T-cell (primary cell): Measurements from ENCODE around the gene RASIP1. TPM values are rescaled to one million over a fixed set of nuclear protein-coding genes. Genes with fewer than 3 reads are reported as not detected.
A peak's percentile ranks its signal among the peaks of the same experiment; 100 is the strongest.

Experiments
- ATAC-seq, 4 experiments: fragments of 200-7000 bp in 3 of 4; fragments of 150-1000 bp in 1 of 4; cut with Tn5 transposase; replicated peaks in 1 of 4; 1 replicate in 3 of 4; 2 replicates in 1 of 4; pipeline ENCODE4 v1.10.0; 2021; ENCODE audit warnings: moderate library complexity in 3 of 4, mild to moderate bottlenecking in 2 of 4, moderate number of reproducible peaks in 1 of 4
- CTCF ChIA-PET, 2 donors: fragments of 300-600 bp; sonication (Branson Sonifier 250); formaldehyde crosslinking; loops; one replicate each; lab custom pipeline; 2022; ENCODE audit warnings: antibody characterized with exemption in 2 of 2; lab: Charles Lee
- POLR2A ChIA-PET, 2 donors: fragments of 300-600 bp; sonication (Branson Sonifier 250); formaldehyde crosslinking; loops; one replicate each; lab custom pipeline; 2022; ENCODE audit warnings: antibody characterized with exemption in 2 of 2; lab: Charles Lee
- DNase-seq, 35 experiments: peaks; one replicate each; pipeline versions ENCODE4 v3.0.0 to v3.0.0-alpha.2; 2013 to 2023
- H3K27ac ChIP-seq: one replicate; pipeline ENCODE4 v1.5.1; 2013; ENCODE audit warnings: low read length
- H3K27me3 ChIP-seq, 2 experiments: replicated peaks in 1 of 2; 1 replicate in 1 of 2; 2 replicates in 1 of 2; pipeline versions ENCODE4 v1.6.1 to v1.7.0; 2013; ENCODE audit warnings: low read length in 1 of 2, mixed read lengths in 1 of 2; ENCODE audit not compliant: control insufficient read depth in 2 of 2, insufficient read depth in 2 of 2; ENCODE audit errors: extremely low read depth in 1 of 2
- H3K36me3 ChIP-seq, 2 donors: 1 replicate in 1 of 2; 2 replicates in 1 of 2; pipeline versions ENCODE4 v1.6.1 to v1.7.0; 2013; ENCODE audit warnings: low read length in 1 of 2; ENCODE audit not compliant: control insufficient read depth in 2 of 2, insufficient read depth in 1 of 2; ENCODE audit errors: extremely low read depth in 1 of 2
- H3K4me1 ChIP-seq, 2 experiments: 1 replicate in 1 of 2; 2 replicates in 1 of 2; pipeline versions ENCODE4 v1.6.1 to v1.7.0; 2013; ENCODE audit warnings: low read length in 2 of 2, mixed read lengths in 1 of 2; ENCODE audit not compliant: insufficient read depth in 2 of 2, control insufficient read depth in 1 of 2; ENCODE audit errors: extremely low read depth in 1 of 2
- H3K4me3 ChIP-seq, 2 donors: 1 replicate in 1 of 2; 2 replicates in 1 of 2; pipeline versions ENCODE4 v1.5.1 to v1.7.0; 2013; ENCODE audit warnings: mild to moderate bottlenecking in 2 of 2, low read length in 1 of 2, moderate library complexity in 1 of 2; ENCODE audit not compliant: control insufficient read depth in 1 of 2; ENCODE audit errors: extremely low read depth in 1 of 2
- H3K9me3 ChIP-seq: 2 replicates; pipeline ENCODE4 v1.7.0; 2013
- H3K27ac Mint-ChIP-seq, 2 donors: one replicate each; pipeline ENCODE4 v1.8.0; 2020 to 2021; ENCODE audit warnings: mild to moderate bottlenecking in 2 of 2, mixed read lengths in 2 of 2
- H3K27me3 Mint-ChIP-seq, 2 donors: one replicate each; pipeline ENCODE4 v1.8.0; 2021 to 2022; ENCODE audit warnings: mixed read lengths in 2 of 2
- H3K36me3 Mint-ChIP-seq: one replicate; pipeline ENCODE4 v1.8.0; 2021; ENCODE audit warnings: mixed read lengths
- H3K4me1 Mint-ChIP-seq, 3 donors: one replicate each; pipeline ENCODE4 v1.8.0; 2020 to 2022; ENCODE audit warnings: mixed read lengths in 3 of 3, mild to moderate bottlenecking in 1 of 3
- H3K4me3 Mint-ChIP-seq, 3 donors: one replicate each; pipeline ENCODE4 v1.8.0; 2020 to 2022; ENCODE audit warnings: mild to moderate bottlenecking in 3 of 3, mixed read lengths in 3 of 3, moderate library complexity in 3 of 3
- H3K9me3 Mint-ChIP-seq, 3 donors: one replicate each; pipeline ENCODE4 v1.8.0; 2020 to 2022; ENCODE audit warnings: mixed read lengths in 3 of 3
- WGBS: methylation state at CpG from one replicate; pipeline ENCODE4 v1.1.5; 2013; ENCODE audit warnings: missing lambda C conversion rate; ENCODE audit not compliant: insufficient coverage; 5-methylcytosine and 5-hydroxymethylcytosine counted together
- total RNA-seq, 35 experiments: library from RNA in 6 of 35; stranded (reverse) in 6 of 35; fragments of 120-200 nt in 1 of 35; gene quantifications; one replicate each; pipeline versions ENCODE4 v1.2.1 to v1.2.4 and lab custom pipeline; 2013 to 2026

RASIP1 gene
- total RNA-seq, 5 donors from 2014 or later (not counting 1 experiment from before 2014, with no cell fraction given) = 0.23 to 0.65 (median 0.32) TPM; not detected in 2

DNA sequence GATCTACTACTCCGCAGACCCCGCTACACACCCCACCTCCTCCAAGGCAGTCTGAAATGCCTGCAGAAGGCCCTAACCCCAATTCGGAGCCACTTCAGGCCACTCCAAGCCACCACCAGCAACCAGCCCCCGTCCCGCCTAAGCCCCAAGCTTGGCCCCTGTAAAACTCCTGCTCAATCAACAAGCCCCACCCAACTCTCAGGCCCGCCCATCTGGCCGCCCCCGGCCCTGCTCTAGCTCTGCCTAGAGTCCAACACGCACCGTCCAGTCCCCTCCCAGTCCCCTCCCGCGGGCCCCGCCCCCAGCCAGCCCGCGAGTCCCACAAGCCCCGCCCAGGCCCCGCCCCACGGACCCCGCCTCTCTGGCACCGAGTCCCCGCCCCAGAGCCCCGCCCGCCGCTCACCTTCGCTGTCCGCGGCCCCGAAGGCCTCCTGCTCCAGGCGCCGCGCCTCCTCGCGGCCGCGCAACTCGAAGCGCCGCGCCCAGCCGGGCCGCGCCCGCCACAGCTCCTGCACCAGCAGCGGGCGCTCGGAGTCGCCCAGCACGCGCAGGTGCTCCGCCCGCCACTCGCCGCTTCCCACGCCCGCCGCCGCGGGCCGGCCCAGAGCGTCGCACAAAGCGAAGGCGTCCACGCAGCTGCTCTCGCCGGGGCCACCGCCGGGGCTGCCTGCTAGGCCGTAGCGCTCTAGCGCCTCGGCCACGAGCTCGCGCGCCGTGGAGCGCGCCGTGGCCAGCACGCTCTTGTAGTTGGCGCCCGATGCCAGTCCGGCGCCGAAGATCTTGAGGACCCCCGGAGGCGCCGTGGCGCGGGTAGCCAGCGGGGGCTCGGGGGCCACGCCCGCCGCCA lies 1.6 kb downstream of the RASIP1 start:
- Histone ChIP-seq H3K9me3 (no peaks in the 10 kb centered on the region), H3K4me1 (peaks cover 11 to 32% of the 10 kb centered on the region in 2 experiments), H3K4me3 (peak overlapping the region in 1 of 2 donors; percentile 55), H3K27ac (no peak overlapping the region), H3K36me3 (no peaks in the 10 kb centered on the region), H3K27me3 (peaks cover 0 to 29% of the 10 kb centered on the region in 2 experiments)
- Mint-ChIP-seq H3K27ac (peak overlapping the region in 1 of 2 donors; percentile 46), H3K4me3 (peak overlapping the region; percentile 41 to 61 (median 54)), H3K4me1 (peaks cover 11 to 20% (median 16%) of the 10 kb centered on the region in 3 donors), H3K36me3 (no peaks in the 10 kb centered on the region), H3K9me3 (no peaks in the 10 kb centered on the region), H3K27me3 (peaks cover 0 to 2% of the 10 kb centered on the region in 2 donors)
- CTCF ChIA-PET = interaction anchor here in 1 of 2 donors (0.6 to 1.3 kb wide), 4 partner anchors 13 to 249 kb away, joined by 3 to 7 read pairs (median 5); partner anchors contain the start of gene CA11
- ATAC-seq (peak; percentile 92 to 95 (median 94)), DNase-seq (peak; percentile 70 to 95 (median 84))
- POLR2A ChIA-PET = interaction anchor here (0.5 to 0.6 kb wide), 2 partner anchors 9 to 30 kb away, joined by 3 to 4 read pairs; no protein-coding TSS in a partner anchor
- 3% methylated on average over 95 of the region's 96 CpGs for WGBS

DNA sequence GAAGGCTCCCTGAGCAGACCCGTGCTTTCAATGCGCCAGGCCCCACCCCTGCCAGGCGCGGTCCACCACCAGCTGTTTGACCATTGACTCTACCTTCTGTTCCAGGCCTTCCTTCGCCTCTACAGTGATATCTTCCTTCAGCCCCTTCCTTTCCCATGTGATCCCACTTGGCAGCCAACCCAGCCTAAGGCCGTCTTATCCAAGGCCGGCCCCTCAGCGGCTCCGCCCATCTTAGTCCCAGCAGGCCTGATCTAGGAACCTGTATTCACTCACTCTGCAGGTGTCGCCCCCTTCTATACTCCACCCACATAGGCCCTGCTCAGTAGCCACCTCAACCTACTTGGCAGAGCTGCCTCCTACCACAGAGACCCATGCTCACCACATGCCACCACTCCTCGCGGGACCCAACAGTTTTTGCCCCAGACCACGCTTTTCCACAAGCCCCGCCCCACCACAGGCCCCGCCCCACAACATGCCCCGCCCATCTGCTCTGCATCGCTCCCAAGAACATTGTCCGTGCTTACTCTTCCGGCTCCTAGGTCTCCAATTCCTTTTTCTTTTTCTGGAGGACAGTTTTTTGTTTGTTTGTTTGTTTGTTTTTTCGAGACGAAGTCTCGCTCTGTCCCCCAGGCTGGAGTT lies 2.9 kb downstream of the RASIP1 start:
- Mint-ChIP-seq H3K27ac (peak overlapping the region; percentile 27 to 58), H3K4me1 (peaks cover 11 to 20% (median 16%) of the 10 kb centered on the region in 3 donors), H3K36me3 (no peaks in the 10 kb centered on the region), H3K9me3 (no peaks in the 10 kb centered on the region), H3K4me3 (peak overlapping the region in 1 of 3 donors; percentile 37), H3K27me3 (peaks cover 2 to 5% of the 10 kb centered on the region in 2 donors)
- Histone ChIP-seq H3K27ac (no peak overlapping the region), H3K9me3 (no peaks in the 10 kb centered on the region), H3K27me3 (peaks cover 0 to 22% of the 10 kb centered on the region in 2 experiments), H3K36me3 (no peaks in the 10 kb centered on the region), H3K4me3 (no peak overlapping the region), H3K4me1 (peaks cover 11 to 32% of the 10 kb centered on the region in 2 experiments)
- ATAC-seq (no peak), DNase-seq (peak in 1 of 35 experiments; percentile 22)
- WGBS = 82% methylated on average over 12 of the region's 22 CpGs
- CTCF ChIA-PET = no interaction called here
- POLR2A ChIA-PET = no interaction called here

DNA sequence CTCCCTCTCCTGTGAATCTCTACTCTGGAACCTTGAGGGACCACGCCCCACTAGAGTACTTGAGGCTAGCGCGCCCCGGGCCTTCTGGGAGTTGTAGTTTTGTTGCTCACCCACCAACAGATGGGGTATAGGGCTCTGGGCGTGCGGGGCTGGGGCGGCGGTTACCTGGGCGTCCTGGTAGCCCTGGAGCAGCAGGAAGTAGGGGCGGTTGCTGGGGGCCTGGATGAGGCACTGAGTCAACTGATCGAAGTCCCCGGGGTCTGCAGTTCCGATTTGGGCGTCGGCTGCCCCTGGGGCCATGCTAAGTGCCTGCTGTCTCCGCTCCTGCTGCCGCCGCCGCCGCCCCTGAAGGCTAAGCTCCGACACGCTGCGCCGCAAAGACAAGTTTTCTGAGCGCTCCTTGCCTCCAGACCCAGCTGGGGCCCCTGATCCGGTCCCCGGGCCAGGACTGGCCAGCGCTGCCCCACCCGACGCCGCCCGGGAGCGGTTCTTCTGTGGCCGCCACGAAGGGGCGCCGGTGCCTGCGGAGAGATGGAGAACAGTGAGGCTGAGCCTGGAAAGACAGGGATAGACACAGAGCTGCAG lies 5.3 kb downstream of the RASIP1 start:
- peaks cover 7 to 15% of the 10 kb centered on the region in 2 experiments for H3K4me1 ChIP-seq
- no peaks in the 10 kb centered on the region for H3K9me3 Mint-ChIP-seq
- CTCF ChIA-PET = no interaction called here
- no peak overlapping the region for H3K27ac Mint-ChIP-seq
- H3K36me3 Mint-ChIP-seq = no peaks in the 10 kb centered on the region
- no peak overlapping the region for H3K4me3 ChIP-seq
- no peak overlapping the region for H3K4me3 Mint-ChIP-seq
- no peaks in the 10 kb centered on the region for H3K36me3 ChIP-seq
- DNase-seq (no peak), ATAC-seq (no peak)
- H3K4me1 Mint-ChIP-seq = peaks cover 0 to 8% (median 8%) of the 10 kb centered on the region in 3 donors
- H3K27ac ChIP-seq = no peak overlapping the region
- H3K27me3 ChIP-seq = peaks cover 0 to 5% of the 10 kb centered on the region in 2 experiments
- WGBS = 96% methylated on average over 34 of the region's 38 CpGs
- POLR2A ChIA-PET = interaction anchor here in 1 of 2 donors (0.6 kb wide), 1 partner anchor 8 kb away, joined by 3 read pairs; no protein-coding TSS in a partner anchor
- peaks cover 0 to 5% of the 10 kb centered on the region in 2 donors for H3K27me3 Mint-ChIP-seq
- H3K9me3 ChIP-seq = no peaks in the 10 kb centered on the region

DNA sequence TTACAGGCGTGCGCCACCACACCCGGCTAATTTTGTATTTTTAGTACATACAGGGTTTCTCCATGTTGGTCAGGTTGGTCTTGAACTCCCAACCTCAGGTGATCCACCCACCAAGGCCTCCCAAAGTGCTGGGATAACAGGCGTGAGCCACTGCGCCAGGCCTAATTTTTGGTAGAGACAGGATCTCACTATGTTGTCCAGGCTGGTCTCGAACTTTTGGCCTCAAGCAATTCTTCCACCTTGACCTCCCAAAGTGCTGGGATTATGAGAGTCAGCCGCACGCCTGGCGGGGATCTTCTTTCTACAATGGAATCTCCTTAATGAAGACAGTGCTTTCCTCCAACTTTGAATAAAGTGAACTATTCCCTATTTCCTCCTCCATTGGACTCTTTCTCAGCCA lies 5.8 kb downstream of the RASIP1 start:
- H3K27me3 ChIP-seq = peaks cover 0 to under 1% of the 10 kb centered on the region in 2 experiments
- DNase-seq (no peak), ATAC-seq (no peak)
- Mint-ChIP-seq H3K27ac (no peak overlapping the region), H3K9me3 (no peaks in the 10 kb centered on the region), H3K36me3 (no peaks in the 10 kb centered on the region), H3K27me3 (peaks cover 0 to 5% of the 10 kb centered on the region in 2 donors), H3K4me3 (no peak overlapping the region), H3K4me1 (peaks cover 0 to 4% (median 3%) of the 10 kb centered on the region in 3 donors)
- no peak overlapping the region for H3K27ac ChIP-seq
- peaks cover 2 to 10% of the 10 kb centered on the region in 2 experiments for H3K4me1 ChIP-seq
- CTCF ChIA-PET = no interaction called here
- H3K4me3 ChIP-seq = no peak overlapping the region
- WGBS = no CpG with 5 or more reads among the region's 9 CpGs
- POLR2A ChIA-PET = no interaction called here
- H3K9me3 ChIP-seq = no peaks in the 10 kb centered on the region
- H3K36me3 ChIP-seq = no peaks in the 10 kb centered on the region

DNA sequence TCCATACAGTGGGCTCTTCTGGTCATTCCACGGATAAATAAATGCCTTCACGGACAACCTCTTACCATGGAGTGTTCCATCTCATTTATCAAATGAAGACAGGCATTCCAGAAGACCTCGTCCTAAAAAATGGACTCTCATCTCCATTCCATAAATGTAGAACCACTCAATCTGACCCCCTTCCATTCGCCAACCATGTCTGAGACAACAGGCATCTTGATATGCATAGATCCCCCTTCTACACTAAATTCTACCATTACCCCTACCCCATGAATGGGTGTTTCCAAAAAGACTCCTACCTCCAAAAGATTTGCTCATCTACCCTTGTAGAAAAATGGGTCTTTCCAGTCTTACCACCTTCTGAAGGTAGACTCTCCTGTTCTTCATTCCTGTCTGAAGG lies 9.0 kb downstream of the RASIP1 start:
- no peak overlapping the region for H3K4me3 ChIP-seq
- no peaks in the 10 kb centered on the region for H3K27me3 ChIP-seq
- ChIA-PET POLR2A (no interaction called here), CTCF (no interaction called here)
- 85% methylated on average over 4 of the region's 4 CpGs for WGBS
- DNase-seq (no peak), ATAC-seq (no peak)
- peaks cover 3% of the 10 kb centered on the region for H3K9me3 ChIP-seq
- Mint-ChIP-seq H3K4me1 (peaks cover 6 to 7% (median 6%) of the 10 kb centered on the region in 3 donors), H3K36me3 (peaks cover 2% of the 10 kb centered on the region), H3K4me3 (no peak overlapping the region), H3K27me3 (peaks cover 0 to 5% of the 10 kb centered on the region in 2 donors), H3K27ac (no peak overlapping the region), H3K9me3 (peaks cover 2 to 6% (median 6%) of the 10 kb centered on the region in 3 donors)
- no peak overlapping the region for H3K27ac ChIP-seq
- H3K4me1 ChIP-seq = peaks cover 4 to 7% of the 10 kb centered on the region in 2 experiments
- no peaks in the 10 kb centered on the region for H3K36me3 ChIP-seq
